ENCODE measurements around the gene CES3.

DNA sequence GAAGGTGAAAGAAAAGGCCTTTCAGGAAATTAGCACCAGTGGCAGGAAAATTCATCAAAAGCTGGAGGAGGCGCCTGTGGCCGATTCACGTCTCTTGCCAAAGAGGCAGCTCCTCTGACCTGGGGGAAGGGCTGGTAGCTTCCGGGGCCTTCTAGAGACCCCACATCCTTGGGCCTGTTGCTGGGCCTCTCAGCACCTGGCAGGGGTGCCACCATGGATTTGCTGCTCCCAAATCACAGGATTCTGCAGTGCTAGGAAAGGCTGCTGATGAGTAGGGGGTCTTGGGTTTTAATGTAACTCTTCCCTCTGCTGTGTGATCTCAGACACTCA, 56.3 kb downstream of the CES3 start:
- TF ChIP-seq, protein P1, sequence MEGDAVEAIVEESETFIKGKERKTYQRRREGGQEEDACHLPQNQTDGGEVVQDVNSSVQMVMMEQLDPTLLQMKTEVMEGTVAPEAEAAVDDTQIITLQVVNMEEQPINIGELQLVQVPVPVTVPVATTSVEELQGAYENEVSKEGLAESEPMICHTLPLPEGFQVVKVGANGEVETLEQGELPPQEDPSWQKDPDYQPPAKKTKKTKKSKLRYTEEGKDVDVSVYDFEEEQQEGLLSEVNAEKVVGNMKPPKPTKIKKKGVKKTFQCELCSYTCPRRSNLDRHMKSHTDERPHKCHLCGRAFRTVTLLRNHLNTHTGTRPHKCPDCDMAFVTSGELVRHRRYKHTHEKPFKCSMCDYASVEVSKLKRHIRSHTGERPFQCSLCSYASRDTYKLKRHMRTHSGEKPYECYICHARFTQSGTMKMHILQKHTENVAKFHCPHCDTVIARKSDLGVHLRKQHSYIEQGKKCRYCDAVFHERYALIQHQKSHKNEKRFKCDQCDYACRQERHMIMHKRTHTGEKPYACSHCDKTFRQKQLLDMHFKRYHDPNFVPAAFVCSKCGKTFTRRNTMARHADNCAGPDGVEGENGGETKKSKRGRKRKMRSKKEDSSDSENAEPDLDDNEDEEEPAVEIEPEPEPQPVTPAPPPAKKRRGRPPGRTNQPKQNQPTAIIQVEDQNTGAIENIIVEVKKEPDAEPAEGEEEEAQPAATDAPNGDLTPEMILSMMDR (IDR thresholded peaks at IDR 0.05) = no peak
- no peak for TF ChIP-seq POLR2A (IDR thresholded peaks at IDR 0.05)

Data from testis (tissue), 2 donors.